Ascending aorta (tissue), 2 donors: Measurements from ENCODE around the gene DOK1. TPM values are rescaled to one million over a fixed set of nuclear protein-coding genes. Genes with fewer than 3 reads are reported as not detected.
A peak's percentile ranks its signal among the peaks of the same experiment; 100 is the strongest.

Experiments used
- DNase-seq, 2 donors: peaks; one replicate each; pipeline ENCODE4 v3.0.0-alpha.2; 2019; ENCODE audit warnings: low spot score in 2 of 2
- H3K27ac ChIP-seq, 2 donors: fragments of 200-600 bp; sonication (generic); one replicate each; pipeline ENCODE4 v1.5.1; 2016 to 2017; ENCODE audit warnings: mild to moderate bottlenecking in 1 of 2
- H3K27me3 ChIP-seq: fragments of 200-600 bp; sonication (generic); one replicate; pipeline ENCODE4 v1.5.1; 2017
- H3K36me3 ChIP-seq, 2 donors: fragments of 200-600 bp; sonication (generic); one replicate each; pipeline ENCODE4 v1.5.1; 2016
- H3K4me1 ChIP-seq, 2 donors: fragments of 200-600 bp; sonication (generic); one replicate each; pipeline ENCODE4 v1.5.1; 2016 to 2017; ENCODE audit warnings: mild to moderate bottlenecking in 1 of 2
- H3K4me3 ChIP-seq, 2 donors: fragments of 200-600 bp; sonication (generic); one replicate each; pipeline ENCODE4 v1.5.1; 2016 to 2017; ENCODE audit warnings: mild to moderate bottlenecking in 1 of 2
- H3K9me3 ChIP-seq, 2 donors: fragments of 200-600 bp; sonication (generic); one replicate each; pipeline ENCODE4 v1.5.1; 2016
- CTCF ChIP-seq, 3 experiments: fragments of 200-600 bp in 2 of 3; fragments of 450-650 bp in 1 of 3; sonication (generic) in 2 of 3; IDR thresholded peaks; one replicate each; pipeline ENCODE4 v1.5.1; 2016 to 2019; ENCODE audit warnings: antibody characterized with exemption in 3 of 3, mild to moderate bottlenecking in 1 of 3, moderate library complexity in 1 of 3
- intact Hi-C: fragments of 100-400 bp; cut with DNase I; formaldehyde crosslinking; loops from one replicate; pipeline ENCODE4 v1.15.1; 2023
- total RNA-seq: library from RNA; depleted of rRNA; stranded (reverse); fragments of >200 nt; gene quantifications from one replicate; pipeline ENCODE4 v1.1.0, GENCODE V29; 2016

The DOK1 gene
- total RNA-seq, 1 donor from 2014 or later: 68.1 TPM

DNA sequence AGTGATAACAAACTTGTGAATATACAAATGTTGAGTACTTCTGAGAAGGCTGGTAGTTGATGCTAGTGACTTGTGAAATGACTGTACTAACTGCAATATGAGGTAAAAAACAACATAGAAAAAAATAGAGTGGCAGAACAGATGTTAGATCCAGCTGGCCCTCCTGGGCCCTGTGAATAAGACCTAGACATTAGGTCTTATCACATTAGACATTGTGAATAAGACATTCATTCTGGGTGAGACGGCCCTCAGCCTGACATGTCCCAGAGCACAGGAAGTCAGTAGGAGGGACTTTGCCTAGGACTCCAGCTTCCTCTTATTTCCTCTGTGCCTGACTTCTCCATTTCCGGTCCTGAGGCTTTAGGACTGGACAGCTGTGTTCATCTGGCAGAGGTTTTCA lies 22.9 kb downstream of the DOK1 start:
- Histone ChIP-seq H3K4me1 (no peaks in the 10 kb centered on the region), H3K27me3 (no peaks in the 10 kb centered on the region), H3K9me3 (no peaks in the 10 kb centered on the region), H3K4me3 (no peak overlapping the region), H3K36me3 (no peaks in the 10 kb centered on the region), H3K27ac (no peak overlapping the region)
- TF ChIP-seq CTCF (IDR thresholded peaks at IDR 0.05): no peak
- DNase-seq: no peak
- intact Hi-C loops: no loop called here

GRCh38 chr2:74578408-74578807 lies 23.9 kb downstream of the DOK1 start:
- Histone ChIP-seq H3K36me3 (no peaks in the 10 kb centered on the region), H3K4me3 (no peak overlapping the region), H3K27me3 (no peaks in the 10 kb centered on the region), H3K4me1 (peaks cover 0 to 4% of the 10 kb centered on the region in 2 donors), H3K9me3 (no peaks in the 10 kb centered on the region), H3K27ac (no peak overlapping the region)
- intact Hi-C loops: no loop called here
- no peak for TF ChIP-seq CTCF (IDR thresholded peaks at IDR 0.05)
- DNase-seq: no peak

DNA sequence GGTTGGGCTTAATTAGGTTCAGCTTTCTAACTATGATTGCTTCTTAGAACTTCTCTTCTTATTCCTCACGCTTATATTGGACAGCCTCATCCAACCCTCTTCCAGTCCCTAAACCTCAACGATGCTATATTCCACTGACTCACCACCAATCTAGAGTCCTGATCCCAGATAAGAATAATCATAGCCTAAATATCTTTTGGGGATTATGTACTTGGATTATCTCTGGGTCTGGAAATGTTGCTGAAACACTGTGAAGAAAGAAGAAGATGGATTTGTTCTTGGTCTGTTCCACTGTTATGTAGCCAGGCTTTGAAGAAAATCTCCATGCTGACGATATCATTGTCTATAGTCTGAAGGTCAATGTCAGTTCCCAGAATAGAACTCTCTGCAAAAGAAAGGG lies 26.9 kb downstream of the DOK1 start:
- intact Hi-C loops: no loop called here
- H3K4me1 ChIP-seq: peaks cover 0 to 19% of the 10 kb centered on the region in 2 donors

GRCh38 chr2:74582184-74582583 lies 27.7 kb downstream of the DOK1 start:
- intact Hi-C loops: no loop called here
- no peak for DNase-seq
- no peak for TF ChIP-seq CTCF (IDR thresholded peaks at IDR 0.05)
- Histone ChIP-seq H3K4me1 (peaks cover 0 to 19% of the 10 kb centered on the region in 2 donors), H3K9me3 (no peaks in the 10 kb centered on the region), H3K36me3 (no peaks in the 10 kb centered on the region), H3K27ac (no peak overlapping the region), H3K27me3 (no peaks in the 10 kb centered on the region), H3K4me3 (no peak overlapping the region)

More for the DNA sequence above, 26.9 kb downstream of the DOK1 start:
- no peak for DNase-seq
- Histone ChIP-seq H3K9me3 (no peaks in the 10 kb centered on the region), H3K27me3 (no peaks in the 10 kb centered on the region), H3K36me3 (no peaks in the 10 kb centered on the region), H3K27ac (no peak overlapping the region), H3K4me3 (no peak overlapping the region)
- no peak for TF ChIP-seq CTCF (IDR thresholded peaks at IDR 0.05)

DNA sequence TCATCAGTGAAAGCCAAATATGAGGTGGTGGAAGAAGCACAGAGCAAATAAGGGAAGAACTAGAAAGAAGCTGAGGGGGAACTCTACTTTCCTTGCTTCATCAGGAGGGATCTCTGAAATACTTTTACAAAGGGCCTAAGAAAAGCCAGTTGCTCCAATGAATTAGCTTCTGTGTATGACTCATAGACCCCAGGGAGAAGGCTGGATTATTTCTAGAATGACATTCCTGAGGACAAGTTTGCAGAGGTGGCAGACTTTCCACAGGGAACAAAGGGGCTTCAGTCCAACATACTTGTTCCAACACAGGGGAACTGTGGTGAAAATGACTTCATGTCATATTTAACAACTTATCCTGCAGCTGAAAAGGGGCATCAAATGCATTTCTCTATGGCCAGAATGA lies 29.0 kb downstream of the DOK1 start:
- intact Hi-C loops: no loop called here
- Histone ChIP-seq H3K27ac (peak overlapping the region in 1 of 2 donors; percentile 48), H3K4me1 (peaks cover 0 to 19% of the 10 kb centered on the region in 2 donors), H3K4me3 (no peak overlapping the region), H3K9me3 (no peaks in the 10 kb centered on the region), H3K27me3 (no peaks in the 10 kb centered on the region), H3K36me3 (no peaks in the 10 kb centered on the region)
- DNase-seq: no peak
- TF ChIP-seq CTCF (IDR thresholded peaks at IDR 0.05): no peak

DNA sequence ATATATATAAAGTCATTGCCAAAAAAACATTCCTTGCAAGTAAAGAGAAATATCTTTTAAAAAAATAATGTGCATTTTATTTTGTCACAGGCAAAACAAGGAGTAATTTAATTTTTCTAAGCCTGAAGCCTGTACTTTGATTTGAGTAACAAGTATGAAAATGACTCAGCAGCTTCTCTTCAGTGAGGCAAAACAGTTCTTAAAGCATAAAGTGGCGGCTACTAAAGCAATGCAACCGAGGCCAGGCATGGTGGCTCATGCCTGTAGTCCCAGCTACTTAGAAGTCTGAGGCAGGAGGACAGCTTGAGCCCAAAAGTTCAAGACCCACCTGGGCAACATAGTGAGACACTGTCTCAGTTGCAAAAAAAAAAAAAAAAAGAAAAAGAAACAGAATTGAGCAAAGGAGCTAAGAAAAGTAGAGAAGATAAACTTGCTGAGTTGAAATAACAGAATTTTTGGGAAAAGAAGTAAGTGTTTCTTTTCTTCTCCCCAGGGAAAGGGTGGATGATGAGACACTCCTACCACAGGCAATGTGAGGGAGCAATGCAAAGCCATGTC lies 29.6 kb downstream of the DOK1 start:
- Histone ChIP-seq H3K9me3 (no peaks in the 10 kb centered on the region), H3K36me3 (no peaks in the 10 kb centered on the region), H3K27me3 (no peaks in the 10 kb centered on the region), H3K4me1 (peaks cover 0 to 19% of the 10 kb centered on the region in 2 donors), H3K4me3 (no peak overlapping the region), H3K27ac (no peak overlapping the region)
- intact Hi-C loops: loop anchor here (2.0 kb wide), 1 partner anchor 29 kb away; the partner anchor contains the start of gene DOK1
- no peak for DNase-seq
- TF ChIP-seq CTCF (IDR thresholded peaks at IDR 0.05): no peak
